RWPE1 (cell line): ENCODE data around the gene NLE1.
"Not testable (repeated sequence)": the region's sequence is repeated elsewhere in the genome, so short reads cannot be mapped to it uniquely, and the experiment has no call there.

Experiments used
- CTCF ChIA-PET: fragments of 350-600 bp; sonication (Branson Sonifier 250); formaldehyde crosslinking; extraction: SDS; loops from one replicate; lab custom pipeline; 2021; lab: Yijun Ruan, JAX
- POLR2A ChIA-PET: fragments of 400-600 bp; formaldehyde crosslinking; extraction: SDS; loops from one replicate; lab custom pipeline; 2020; ENCODE audit warnings: antibody characterized with exemption; ENCODE audit not compliant: low non-redundant PET; lab: Yijun Ruan, JAX
- DNase-seq: peaks from one replicate; pipeline ENCODE4 v3.0.0; 2012; ENCODE audit warnings: low spot score
- H3K27ac ChIP-seq: fragments of 450-650 bp; 2 replicates; pipeline ENCODE4 v1.5.1; 2017
- CTCF ChIP-seq: fragments of 450-650 bp; conservative IDR thresholded peaks from 2 replicates; pipeline ENCODE4 v1.5.1; 2017; ENCODE audit warnings: low read depth, mild to moderate bottlenecking

NLE1 gene

DNA sequence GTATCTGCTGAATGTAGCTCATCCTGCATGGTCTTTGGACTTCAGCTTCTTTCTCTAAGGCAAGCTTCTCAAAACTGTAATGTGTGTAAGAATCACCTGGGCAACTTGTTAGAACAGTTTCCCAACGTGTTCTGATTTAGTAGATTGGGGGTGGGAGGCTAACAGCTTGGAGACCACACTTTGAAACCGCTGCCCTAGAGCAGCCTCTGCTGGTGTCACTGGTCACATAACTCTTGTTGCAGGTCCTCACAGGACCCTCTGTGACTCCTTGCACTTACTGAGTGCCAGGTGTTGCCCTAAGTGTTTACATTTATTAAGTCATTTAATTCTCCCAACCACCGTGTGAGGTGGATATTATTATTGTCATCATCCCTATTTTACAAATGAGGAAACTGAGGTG, 42.2 kb upstream of the NLE1 start:
- CTCF ChIA-PET: interaction anchor here (0.8 kb wide), 1 partner anchor 11 kb away, joined by 4 read pairs; no protein-coding TSS in a partner anchor
- TF ChIP-seq CTCF: no peak
- DNase-seq: no peak
- POLR2A ChIA-PET: no interaction called here
- H3K27ac ChIP-seq: no peak overlapping the region

DNA sequence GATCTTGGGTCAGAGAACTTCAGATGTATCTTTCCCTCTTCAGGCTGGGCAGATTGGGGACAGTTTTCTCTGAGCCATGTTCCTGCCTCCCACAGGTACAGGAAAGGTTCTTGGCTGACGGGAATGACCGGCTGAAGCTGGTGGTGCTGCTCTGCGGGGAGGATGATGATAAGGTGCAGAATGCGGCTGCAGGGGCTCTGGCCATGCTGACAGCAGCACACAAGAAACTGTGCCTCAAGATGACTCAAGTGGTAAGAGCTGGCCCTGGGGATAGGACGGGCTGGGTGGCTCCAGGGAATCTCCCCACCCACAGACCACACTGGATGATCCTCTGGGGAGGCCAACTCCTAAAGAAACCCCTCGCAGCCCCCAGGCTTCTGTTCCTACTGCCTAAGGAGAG, 41.2 kb upstream of the NLE1 start:
- ChIA-PET CTCF (no interaction called here), POLR2A (no interaction called here)
- DNase-seq: no peak
- no peak overlapping the region for H3K27ac ChIP-seq
- no peak for TF ChIP-seq CTCF

DNA sequence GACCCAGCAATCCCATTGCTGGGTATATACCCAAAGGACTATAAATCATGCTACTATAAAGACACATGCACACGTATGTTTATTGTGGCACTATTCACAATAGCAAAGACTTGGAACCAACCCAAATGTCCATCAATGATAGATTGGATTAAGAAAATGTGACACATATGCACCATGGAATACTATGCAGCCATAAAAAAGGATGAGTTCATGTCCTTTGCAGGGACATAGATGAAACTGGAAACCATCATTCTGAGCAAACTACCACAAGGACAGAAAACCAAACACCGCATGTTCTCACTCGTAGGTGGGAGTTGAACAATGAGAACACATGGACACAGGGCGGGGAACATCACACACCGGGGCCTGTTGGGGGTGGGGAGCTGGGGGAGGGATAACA, 37.3 kb upstream of the NLE1 start:
- CTCF ChIA-PET, POLR2A ChIA-PET, DNase-seq, H3K27ac ChIP-seq: not testable (repeated sequence)

DNA sequence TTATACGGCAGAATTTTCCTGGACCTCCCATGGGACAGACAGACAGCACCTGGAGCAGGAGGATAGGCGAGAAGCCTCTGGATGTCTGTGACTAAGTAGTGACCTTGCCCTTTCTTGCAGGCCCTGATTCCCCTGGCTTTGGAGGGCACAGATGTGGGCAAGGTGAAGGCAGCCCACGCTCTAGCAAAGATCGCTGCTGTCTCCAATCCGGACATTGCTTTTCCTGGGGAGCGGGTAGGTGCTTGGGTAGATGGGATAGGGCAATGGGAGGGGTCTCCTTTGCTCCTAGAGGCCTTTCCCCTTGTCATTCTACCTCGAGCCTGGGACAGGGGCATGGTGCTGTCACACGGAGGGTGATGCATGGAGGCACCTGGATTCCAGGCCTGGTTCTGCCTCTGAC, 34.8 kb upstream of the NLE1 start:
- ChIA-PET CTCF (no interaction called here), POLR2A (no interaction called here)
- no peak for DNase-seq
- H3K27ac ChIP-seq: no peak overlapping the region
- TF ChIP-seq CTCF: no peak

GRCh38 chr17:35175638-35176415, 33.7 kb upstream of the NLE1 start:
- no peak for TF ChIP-seq CTCF
- DNase-seq: no peak
- CTCF ChIA-PET: interaction anchor here (0.6 kb wide), 1 partner anchor 357 kb away, joined by 4 read pairs; no protein-coding TSS in a partner anchor
- POLR2A ChIA-PET: no interaction called here
- H3K27ac ChIP-seq: no peak overlapping the region

DNA sequence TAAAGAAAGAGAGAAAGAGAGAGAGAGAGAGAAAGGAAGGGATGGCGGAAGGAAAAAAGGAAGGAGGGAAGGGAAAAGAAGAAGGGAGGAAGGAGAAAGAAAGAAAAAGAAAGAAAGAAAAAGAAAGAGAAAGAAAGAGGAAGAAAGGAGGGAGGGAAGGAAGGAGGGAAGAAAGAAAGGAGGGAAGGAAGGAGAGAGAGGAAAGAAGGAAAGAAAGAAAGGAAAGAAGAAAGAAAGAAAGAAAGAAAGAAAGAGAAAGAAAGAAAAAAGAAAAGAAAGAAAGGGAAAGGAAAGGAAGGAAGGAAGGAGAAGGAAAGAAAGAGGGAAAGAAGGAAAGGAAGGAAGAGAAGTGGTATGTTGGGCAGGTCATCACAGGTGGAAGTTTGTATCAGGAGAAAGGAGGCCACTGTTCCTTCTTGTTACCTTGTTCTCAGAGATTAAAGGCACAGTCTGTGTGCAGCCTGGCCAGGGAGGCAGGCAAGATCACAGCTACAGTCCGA, 32.8 kb upstream of the NLE1 start:
- ChIA-PET CTCF (interaction anchor here (0.6 kb wide), 1 partner anchor 630 kb away, joined by 3 read pairs; no protein-coding TSS in a partner anchor), POLR2A (no interaction called here)
- no peak overlapping the region for H3K27ac ChIP-seq
- TF ChIP-seq CTCF: no peak
- DNase-seq: no peak

DNA sequence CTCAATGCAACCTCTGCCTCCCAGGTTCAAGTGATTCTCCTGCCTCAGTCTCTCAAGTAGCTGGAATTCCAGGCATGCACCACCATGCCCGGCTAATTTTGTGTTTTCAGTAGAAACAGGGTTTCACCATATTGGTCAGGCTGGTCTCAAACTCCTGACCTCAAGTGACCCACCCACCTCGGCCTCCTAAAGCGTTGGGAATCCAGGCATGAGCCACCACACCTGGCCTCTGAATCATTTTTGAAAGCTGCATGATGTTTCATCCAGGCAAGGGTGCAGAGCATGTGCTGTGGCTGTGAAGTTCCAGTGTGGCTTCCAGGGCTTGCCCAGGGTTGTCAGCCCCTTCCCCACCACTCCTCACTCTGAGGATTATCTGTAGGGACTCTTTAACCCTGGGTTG, 30.2 kb upstream of the NLE1 start:
- DNase-seq, POLR2A ChIA-PET, H3K27ac ChIP-seq: not testable (repeated sequence)
- CTCF ChIA-PET: interaction anchor here (0.6 to 0.7 kb wide), 3 partner anchors 362 to 1930 kb away, joined by 3 read pairs; no protein-coding TSS in a partner anchor
